OCI-LY7 (cell line): Measurements from ENCODE around the gene LRRC53. TPM values are rescaled to one million over a fixed set of nuclear protein-coding genes. Genes with fewer than 3 reads are reported as not detected.

Experiments
- BruUV-seq: library from RNA; stranded (reverse); fragments of 400-500 nt; replicated peaks from 2 replicates; lab custom pipeline; 2021; lab: Mats Ljungman, UMichigan
- CTCF ChIA-PET: fragments of 300-600 bp; sonication (Branson Sonifier 250); formaldehyde crosslinking; loops from one replicate; lab custom pipeline; 2022; ENCODE audit warnings: antibody characterized with exemption; ENCODE audit not compliant: unreplicated experiment; lab: Charles Lee
- POLR2A ChIA-PET: fragments of 300-600 bp; sonication (Branson Sonifier 250); formaldehyde crosslinking; loops from one replicate; lab custom pipeline; 2022; ENCODE audit warnings: antibody characterized with exemption; lab: Charles Lee
- DNase-seq: peaks from one replicate; pipeline ENCODE4 v3.0.0-alpha.2; 2015; ENCODE audit warnings: low spot score
- H2AFZ ChIP-seq: fragments of 200-600 bp; sonication (generic), shearing (Covaris generic); 2 replicates; pipeline ENCODE4 v1.6.1; 2014; ENCODE audit warnings: mild to moderate bottlenecking, antibody characterized with exemption, low read length, moderate library complexity
- H3K27ac ChIP-seq: fragments of 200-600 bp; sonication (generic); 2 replicates; pipeline ENCODE4 v1.5.1; 2014; ENCODE audit warnings: mixed run types, low read depth, mild to moderate bottlenecking, moderate library complexity, low read length, inconsistent platforms; ENCODE audit not compliant: poor library complexity, severe bottlenecking
- H3K36me3 ChIP-seq: fragments of 200-600 bp; sonication (generic); 2 replicates; pipeline ENCODE4 v1.6.1; 2014; ENCODE audit warnings: mild to moderate bottlenecking, antibody characterized with exemption, low read length, moderate library complexity, mixed read lengths; ENCODE audit not compliant: insufficient read depth
- H3K4me1 ChIP-seq: fragments of 200-600 bp; sonication (generic); 2 replicates; pipeline ENCODE4 v1.5.1; 2014; ENCODE audit warnings: mild to moderate bottlenecking, low read length; ENCODE audit not compliant: insufficient read depth, poor library complexity, severe bottlenecking
- H3K4me2 ChIP-seq: fragments of 200-600 bp; sonication (generic); 2 replicates; pipeline ENCODE4 v1.6.1; 2014; ENCODE audit warnings: mild to moderate bottlenecking, low read length
- H3K4me3 ChIP-seq: fragments of 200-600 bp; sonication (generic); 2 replicates; pipeline ENCODE4 v1.5.1; 2014; ENCODE audit warnings: mild to moderate bottlenecking, low read depth, low read length; ENCODE audit not compliant: poor library complexity, severe bottlenecking
- H3K79me2 ChIP-seq: fragments of 200-600 bp; sonication (generic); 2 replicates; pipeline ENCODE4 v1.6.1; 2016; ENCODE audit warnings: low read depth, mild to moderate bottlenecking, low read length, moderate library complexity, mixed read lengths; ENCODE audit not compliant: insufficient read depth
- H3K9me2 ChIP-seq: fragments of 200-600 bp; sonication (generic); 2 replicates; pipeline ENCODE4 v1.6.1; 2016; ENCODE audit warnings: mild to moderate bottlenecking, low read length, mixed read lengths; ENCODE audit not compliant: insufficient read depth
- H3K9me3 ChIP-seq: fragments of 200-600 bp; sonication (generic); 2 replicates; pipeline ENCODE4 v1.6.1; 2014; ENCODE audit warnings: mild to moderate bottlenecking, mixed run types, low read length, mixed read lengths
- H4K20me1 ChIP-seq: fragments of 200-600 bp; sonication (generic); 2 replicates; pipeline ENCODE4 v1.6.1; 2014; ENCODE audit warnings: mild to moderate bottlenecking, antibody characterized with exemption, low read length, moderate library complexity, mixed read lengths; ENCODE audit not compliant: insufficient read depth
- CTCF ChIP-seq: fragments of 200-600 bp; sonication (generic); conservative IDR thresholded peaks from 2 replicates; pipeline ENCODE4 v1.5.1; 2014; ENCODE audit warnings: mild to moderate bottlenecking, antibody characterized with exemption, low read length, moderate library complexity, mixed read lengths
- EZH2phosphoT487 ChIP-seq: fragments of 200-600 bp; sonication (generic); IDR thresholded peaks from 2 replicates; pipeline ENCODE4 v1.6.1; 2018; ENCODE audit warnings: low read depth, borderline replicate concordance, mild to moderate bottlenecking, mixed run types, antibody characterized with exemption, low read length, moderate library complexity, mixed read lengths
- intact Hi-C: fragments of 100-400 bp; cut with micrococcal nuclease; formaldehyde crosslinking; loops from one replicate; pipeline ENCODE4 v1.10.0; 2022; ENCODE audit not compliant: unreplicated experiment
- total RNA-seq, 2 experiments: library from RNA; depleted of rRNA in 1 of 2; stranded (reverse); fragments of >200 nt in 1 of 2; shearing (Covaris generic) in 1 of 2; gene quantifications; 2 replicates each; pipeline ENCODE4 v1.2.3, GENCODE V29; 2014 to 2022

The LRRC53 gene
- total RNA-seq, 2 experiments from 2014 or later: not detected

- Histone ChIP-seq H3K9me2 (no peaks in the 10 kb centered on the region), H4K20me1 (no peaks in the 10 kb centered on the region), H3K4me3 (no peak overlapping the region), H3K4me2 (no peak overlapping the region), H3K36me3 (no peaks in the 10 kb centered on the region), H3K9me3 (no peaks in the 10 kb centered on the region), H3K4me1 (no peaks in the 10 kb centered on the region), H3K79me2 (no peaks in the 10 kb centered on the region), H2AFZ (no peak overlapping the region), H3K27ac (no peak overlapping the region)
- TF ChIP-seq CTCF: no peak
- no peak for TF ChIP-seq EZH2phosphoT487
- BruUV-seq: no TSS peak
- POLR2A ChIA-PET: interaction anchor here (0.9 kb wide), 1 partner anchor 11 kb away, joined by 6 read pairs; no protein-coding TSS in a partner anchor
- intact Hi-C loops: no loop called here
- DNase-seq: no peak
- CTCF ChIA-PET: interaction anchor here (0.6 kb wide), 1 partner anchor 420 kb away, joined by 3 read pairs; no protein-coding TSS in a partner anchor
These were observed 33.4 kb downstream of the LRRC53 start for GRCh38 chr1:74478979-74479378.

- CTCF ChIA-PET: no interaction called here
- Histone ChIP-seq H3K4me3 (no peak overlapping the region), H2AFZ (no peak overlapping the region), H3K9me2 (no peaks in the 10 kb centered on the region), H3K4me2 (no peak overlapping the region), H3K9me3 (no peaks in the 10 kb centered on the region), H3K79me2 (no peaks in the 10 kb centered on the region), H3K36me3 (no peaks in the 10 kb centered on the region), H3K27ac (no peak overlapping the region), H3K4me1 (no peaks in the 10 kb centered on the region), H4K20me1 (no peaks in the 10 kb centered on the region)
- POLR2A ChIA-PET: interaction anchor here (0.6 to 0.7 kb wide), 2 partner anchors 14 to 314 kb away, joined by 3 read pairs; no protein-coding TSS in a partner anchor
- BruUV-seq: no TSS peak
- no peak for TF ChIP-seq CTCF
- TF ChIP-seq EZH2phosphoT487: no peak
- intact Hi-C loops: no loop called here
- DNase-seq: no peak
These were observed 37.8 kb downstream of the LRRC53 start for GRCh38 chr1:74474585-74474984.

- Histone ChIP-seq H4K20me1 (no peaks in the 10 kb centered on the region), H3K4me2 (no peak overlapping the region), H3K4me3 (no peak overlapping the region), H3K9me2 (no peaks in the 10 kb centered on the region), H3K9me3 (no peaks in the 10 kb centered on the region), H3K4me1 (no peaks in the 10 kb centered on the region), H3K79me2 (no peaks in the 10 kb centered on the region), H3K36me3 (no peaks in the 10 kb centered on the region), H2AFZ (no peak overlapping the region), H3K27ac (no peak overlapping the region)
- POLR2A ChIA-PET: no interaction called here
- no peak for DNase-seq
- no TSS peak for BruUV-seq
- intact Hi-C loops: no loop called here
- CTCF ChIA-PET: no interaction called here
- TF ChIP-seq CTCF (no peak), EZH2phosphoT487 (no peak)
These were observed 40.9 kb downstream of the LRRC53 start for GRCh38 chr1:74471470-74471869.
